BLaER1 (cell line): ENCODE results near the gene LTBP2.
A peak's percentile ranks its signal among the peaks of the same experiment; 100 is the strongest.

ENCODE experiments used
- H3K27ac ChIP-seq: shearing (Covaris generic); formaldehyde crosslinking; 2 replicates; pipeline ENCODE4 v1.8.1; 2022
- H3K27me3 ChIP-seq: shearing (Covaris generic); formaldehyde crosslinking; 2 replicates; pipeline ENCODE4 v1.8.1; 2022
- H3K36me3 ChIP-seq: shearing (Covaris generic); formaldehyde crosslinking; 2 replicates; pipeline ENCODE4 v1.8.1; 2022
- H3K4me1 ChIP-seq: shearing (Covaris generic); formaldehyde crosslinking; 2 replicates; pipeline ENCODE4 v1.8.1; 2022
- H3K4me2 ChIP-seq: shearing (Covaris generic); formaldehyde crosslinking; 2 replicates; pipeline ENCODE4 v1.8.1; 2022
- H3K4me3 ChIP-seq: shearing (Covaris generic); formaldehyde crosslinking; 2 replicates; pipeline ENCODE4 v1.8.1; 2022
- H3K9ac ChIP-seq: shearing (Covaris generic); formaldehyde crosslinking; 2 replicates; pipeline ENCODE4 v1.8.1; 2022
- H3K9me3 ChIP-seq: shearing (Covaris generic); formaldehyde crosslinking; 2 replicates; pipeline ENCODE4 v1.8.1; 2022
- H4K20me1 ChIP-seq: shearing (Covaris generic); formaldehyde crosslinking; 2 replicates; pipeline ENCODE4 v1.8.1; 2022
- Cebpa-rat ChIP-seq: shearing (Covaris generic); IDR thresholded peaks from 2 replicates; pipeline ENCODE4 v1.8.1; 2022

LTBP2 gene

DNA sequence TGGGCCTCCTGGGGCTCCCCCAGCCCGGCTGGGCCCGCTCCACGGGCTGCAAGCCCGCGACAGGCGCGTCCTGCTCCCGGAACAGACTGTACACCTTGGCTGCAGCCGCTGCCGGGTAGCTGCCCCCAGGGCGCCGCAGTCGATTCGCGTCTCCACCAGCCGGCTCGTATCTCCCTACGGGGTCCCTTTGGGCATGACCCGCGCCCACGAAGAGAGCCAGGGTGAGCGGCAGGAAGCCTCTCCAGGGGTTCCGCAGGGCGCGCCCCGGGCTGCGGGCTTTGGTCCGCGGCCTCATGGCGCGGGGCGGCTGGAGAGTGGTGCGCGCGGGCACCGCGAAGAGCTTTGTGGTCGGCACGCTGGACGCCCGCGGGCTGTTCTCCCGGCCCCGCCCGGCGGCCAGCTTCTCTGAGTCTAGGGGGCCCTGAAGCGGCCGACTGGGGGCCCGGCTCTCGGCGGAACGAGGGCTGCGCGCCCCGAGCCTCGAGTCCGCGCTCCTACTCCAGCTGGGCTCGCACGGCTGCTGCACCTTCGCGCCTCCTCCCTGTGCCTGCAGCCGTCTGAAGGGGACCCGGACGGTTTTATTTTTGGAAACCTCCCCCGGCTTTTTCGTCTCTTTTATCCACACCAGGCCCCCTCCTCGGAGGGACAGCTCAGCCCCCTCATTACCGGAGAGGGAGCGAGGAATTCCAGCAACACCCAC, at the start of gene LTBP2:
Gene LTBP2 (minus strand): TSS at position 588 of the 700 bp plus-strand sequence. CDS start 293 bp downstream, at position 295.
- no peak for TF ChIP-seq Cebpa-rat
- H4K20me1 ChIP-seq: peaks cover 32% of the 10 kb centered on the region
- H3K4me3 ChIP-seq: peak within 1 kb of the TSS; percentile 75
- peaks cover 43% of the 10 kb centered on the region for H3K27me3 ChIP-seq
- H3K9ac ChIP-seq: peak within 1 kb of the TSS; percentile 48; the same call in 1 of the 2 replicates
- H3K27ac ChIP-seq: no peak within 1 kb of the TSS
- H3K9me3 ChIP-seq: no peaks in the 10 kb centered on the region
- H3K4me2 ChIP-seq: peak within 1 kb of the TSS; percentile 99
- H3K4me1 ChIP-seq: peaks cover 61% of the 10 kb centered on the region
- H3K36me3 ChIP-seq: no peaks in the 10 kb centered on the region

DNA sequence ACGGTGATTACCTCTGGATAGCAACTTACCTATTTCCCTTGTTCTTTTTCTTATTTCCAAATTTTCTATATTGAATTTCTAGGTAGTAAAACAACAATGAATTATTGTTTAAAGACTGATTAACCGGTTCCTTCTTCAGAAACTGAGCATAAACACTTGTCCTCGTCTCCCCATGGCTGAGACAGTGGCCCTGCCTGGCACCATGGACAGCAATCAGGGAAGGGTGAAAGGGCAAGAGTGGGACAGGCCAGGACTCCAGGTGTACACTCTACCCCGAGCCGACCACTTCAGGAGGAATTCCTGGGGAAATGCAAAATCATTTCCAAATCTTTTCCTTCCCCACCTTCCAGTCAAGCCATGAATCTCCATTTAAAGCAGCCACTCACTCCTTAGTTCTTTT, 48.8 kb upstream of the LTBP2 start:
- H3K4me2 ChIP-seq: no peak overlapping the region
- no peaks in the 10 kb centered on the region for H3K27me3 ChIP-seq
- H3K9me3 ChIP-seq: no peaks in the 10 kb centered on the region
- TF ChIP-seq Cebpa-rat: no peak
- no peaks in the 10 kb centered on the region for H3K4me1 ChIP-seq
- H3K4me3 ChIP-seq: no peak overlapping the region
- H3K27ac ChIP-seq: no peak overlapping the region
- H3K9ac ChIP-seq: no peak overlapping the region
- no peaks in the 10 kb centered on the region for H4K20me1 ChIP-seq
- H3K36me3 ChIP-seq: peaks cover 80% of the 10 kb centered on the region

DNA sequence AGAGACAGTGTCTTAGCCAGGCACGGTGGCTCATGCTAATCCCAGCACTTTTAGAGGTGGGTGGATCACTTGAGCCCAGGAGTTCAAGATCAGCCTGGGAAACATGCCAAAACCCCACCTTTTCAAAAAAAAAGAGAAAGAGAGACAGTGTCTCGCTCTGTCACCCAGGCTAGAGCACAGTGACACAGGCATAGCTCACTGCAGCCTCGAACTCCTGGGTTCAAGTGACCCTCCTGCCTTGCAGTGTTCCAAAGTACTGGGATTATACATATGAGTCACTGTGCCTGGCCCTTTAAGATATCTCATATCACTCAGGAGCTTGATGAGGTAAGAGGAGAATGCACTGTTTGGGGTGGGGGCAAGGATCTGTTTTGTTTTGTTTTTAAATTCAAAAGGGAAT, 48.1 kb upstream of the LTBP2 start:
- TF ChIP-seq Cebpa-rat: no peak
- Histone ChIP-seq H3K4me1 (no peaks in the 10 kb centered on the region), H4K20me1 (no peaks in the 10 kb centered on the region), H3K9me3 (no peaks in the 10 kb centered on the region), H3K27ac (no peak overlapping the region), H3K4me2 (no peak overlapping the region), H3K9ac (no peak overlapping the region), H3K27me3 (no peaks in the 10 kb centered on the region), H3K4me3 (no peak overlapping the region), H3K36me3 (peaks cover 73% of the 10 kb centered on the region)

DNA sequence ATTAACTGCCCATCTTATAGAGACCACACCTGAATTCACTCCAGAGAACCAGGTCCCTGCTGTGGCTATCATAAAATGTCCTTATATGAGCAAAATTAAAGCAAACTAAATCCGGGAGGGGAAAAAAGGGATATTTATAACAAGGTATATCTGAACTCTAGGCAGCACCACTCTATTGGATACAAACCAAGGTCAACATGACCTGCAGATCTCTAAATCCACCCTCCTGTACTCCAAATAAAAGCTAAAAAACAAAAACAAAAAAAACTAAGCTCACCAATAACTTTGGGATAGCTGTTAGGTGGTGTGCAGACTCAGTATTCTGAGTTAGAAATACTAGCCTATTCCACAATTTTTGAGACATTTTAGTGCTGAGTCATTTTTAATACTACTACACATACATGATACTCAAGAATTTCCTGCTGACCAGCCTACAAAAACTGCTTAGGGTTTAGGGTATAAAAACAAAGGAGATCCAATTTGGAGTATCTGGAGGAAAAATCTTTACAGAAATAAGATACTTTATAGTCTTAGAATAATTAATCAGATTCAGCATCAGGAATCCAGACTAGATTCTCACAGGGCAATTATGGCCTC, 46.6 kb upstream of the LTBP2 start:
- Histone ChIP-seq H3K27ac (no peak overlapping the region), H3K36me3 (peaks cover 58% of the 10 kb centered on the region), H3K9me3 (no peaks in the 10 kb centered on the region), H3K9ac (no peak overlapping the region), H3K4me3 (no peak overlapping the region), H3K4me1 (no peaks in the 10 kb centered on the region), H4K20me1 (no peaks in the 10 kb centered on the region), H3K27me3 (no peaks in the 10 kb centered on the region), H3K4me2 (no peak overlapping the region)
- no peak for TF ChIP-seq Cebpa-rat

DNA sequence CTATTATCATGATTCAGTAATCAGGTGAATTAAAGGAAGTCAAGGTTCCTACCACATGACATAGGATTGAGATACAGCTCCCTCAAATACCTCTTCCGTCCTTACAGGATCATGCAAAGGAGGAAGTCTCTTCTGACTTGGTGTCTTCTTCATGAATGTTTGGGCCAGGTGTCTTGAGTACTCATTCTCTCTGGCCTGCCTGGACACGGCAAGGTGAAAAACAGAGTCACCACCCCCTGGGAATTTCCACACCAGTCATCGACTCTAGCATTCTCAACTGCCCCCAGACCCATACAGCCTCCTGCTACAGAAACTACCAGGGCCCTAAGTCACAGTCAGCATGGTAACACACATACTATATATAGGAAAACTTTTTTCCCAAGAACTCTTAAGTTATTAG, 44.9 kb upstream of the LTBP2 start:
- Histone ChIP-seq H3K9ac (no peak overlapping the region), H3K27me3 (no peaks in the 10 kb centered on the region), H3K9me3 (no peaks in the 10 kb centered on the region), H3K27ac (no peak overlapping the region), H3K36me3 (peaks cover 47% of the 10 kb centered on the region), H4K20me1 (no peaks in the 10 kb centered on the region), H3K4me1 (no peaks in the 10 kb centered on the region), H3K4me2 (no peak overlapping the region), H3K4me3 (no peak overlapping the region)
- no peak for TF ChIP-seq Cebpa-rat

DNA sequence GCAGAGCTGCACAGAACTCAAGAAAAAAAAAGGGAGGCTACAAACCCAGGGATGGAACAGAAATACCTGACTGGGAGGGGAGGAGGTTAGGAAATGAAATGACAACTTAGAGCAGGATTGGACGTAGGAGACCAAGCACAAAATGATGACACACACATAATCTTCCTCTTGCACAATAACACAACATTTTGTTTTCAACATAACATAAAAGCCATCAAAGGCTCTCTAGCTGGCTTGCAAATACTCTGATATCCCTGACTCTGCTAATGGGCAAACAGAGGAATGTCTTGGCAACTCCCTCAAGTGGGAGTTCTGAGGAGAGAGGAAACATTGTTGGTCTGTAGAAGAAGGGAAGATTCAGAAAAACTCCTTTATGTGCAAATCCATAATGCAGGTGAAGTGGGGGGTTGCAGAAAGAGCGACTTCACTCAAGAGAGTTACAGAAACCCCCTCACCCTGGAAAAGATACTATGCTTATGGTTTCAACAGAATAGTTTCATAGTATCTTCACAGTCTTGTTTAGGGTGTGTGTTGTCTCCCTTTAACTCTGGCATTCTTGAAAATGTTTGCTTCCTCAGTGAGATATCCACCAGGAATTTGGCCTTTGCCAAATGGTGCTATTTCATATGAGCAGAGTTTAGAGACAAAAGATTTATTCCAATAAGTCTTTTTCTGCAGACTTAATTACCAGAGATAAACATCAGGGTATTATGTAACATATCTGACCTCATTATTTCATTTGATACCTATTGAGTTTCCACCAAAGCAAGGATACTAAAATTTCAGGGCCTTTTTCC, 43.8 kb upstream of the LTBP2 start:
- H3K9ac ChIP-seq: no peak overlapping the region
- no peaks in the 10 kb centered on the region for H3K9me3 ChIP-seq
- no peak for TF ChIP-seq Cebpa-rat
- H4K20me1 ChIP-seq: no peaks in the 10 kb centered on the region
- H3K27ac ChIP-seq: no peak overlapping the region
- H3K4me2 ChIP-seq: no peak overlapping the region
- no peaks in the 10 kb centered on the region for H3K27me3 ChIP-seq
- H3K4me3 ChIP-seq: no peak overlapping the region
- H3K36me3 ChIP-seq: peaks cover 35% of the 10 kb centered on the region
- H3K4me1 ChIP-seq: no peaks in the 10 kb centered on the region

DNA sequence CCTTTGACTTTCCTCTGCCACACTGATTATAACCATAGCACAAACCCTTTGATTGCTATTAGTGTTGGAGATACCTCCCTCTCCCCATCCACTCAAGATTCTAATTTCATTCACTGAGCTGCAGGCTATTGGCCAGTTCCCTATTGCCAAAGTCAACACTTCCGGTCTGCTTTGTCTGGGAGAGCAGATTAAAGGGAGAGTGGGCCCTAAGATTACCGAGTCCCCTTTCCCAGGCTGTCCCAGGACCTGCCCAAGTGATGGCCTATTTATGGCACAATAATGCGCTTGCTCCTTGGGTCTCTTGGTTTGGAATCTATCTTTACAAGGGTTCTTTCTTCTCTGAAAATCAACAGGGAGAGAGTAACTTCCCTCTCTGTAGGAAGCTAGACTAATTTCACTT, 42.9 kb upstream of the LTBP2 start:
- H4K20me1 ChIP-seq: no peaks in the 10 kb centered on the region
- H3K4me3 ChIP-seq: no peak overlapping the region
- peaks cover 28% of the 10 kb centered on the region for H3K36me3 ChIP-seq
- H3K4me1 ChIP-seq: no peaks in the 10 kb centered on the region
- TF ChIP-seq Cebpa-rat: no peak
- no peaks in the 10 kb centered on the region for H3K9me3 ChIP-seq
- no peak overlapping the region for H3K9ac ChIP-seq
- no peak overlapping the region for H3K27ac ChIP-seq
- no peaks in the 10 kb centered on the region for H3K27me3 ChIP-seq
- H3K4me2 ChIP-seq: no peak overlapping the region

DNA sequence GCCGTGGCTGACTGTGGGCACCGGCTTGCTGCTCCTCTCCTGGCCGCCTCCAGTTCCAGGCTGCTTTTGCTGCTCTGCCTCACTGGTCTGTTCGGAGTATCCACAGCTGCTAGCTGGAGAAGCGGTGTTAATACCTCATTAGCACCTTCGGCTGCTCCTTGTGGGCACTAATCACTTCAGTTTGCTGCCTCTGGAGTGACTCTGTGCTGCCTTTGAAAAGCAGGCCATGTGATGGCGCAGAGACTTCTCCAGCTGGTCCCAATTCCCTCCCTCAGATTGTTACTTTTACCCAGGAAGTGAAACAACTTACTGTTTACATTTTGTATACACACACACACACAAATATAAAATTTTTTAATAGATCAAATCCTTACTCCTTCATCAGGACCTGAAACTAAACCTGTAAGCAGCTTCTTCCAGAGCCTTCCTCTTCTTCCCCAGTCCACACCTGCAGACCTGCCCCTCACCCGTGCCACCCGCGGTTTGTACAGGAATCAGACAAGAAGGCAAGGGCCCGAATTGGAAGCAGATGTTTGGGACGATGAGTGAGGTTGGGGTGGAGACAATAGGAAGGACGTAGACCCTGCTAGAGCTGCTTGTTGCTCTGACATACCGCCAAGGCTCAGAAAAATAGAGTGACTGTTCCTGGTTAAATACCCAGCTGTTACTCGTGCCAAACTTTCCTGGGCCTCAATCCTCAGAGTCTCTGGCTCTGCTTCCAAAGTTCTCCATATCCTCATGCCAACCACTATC, 41.5 kb upstream of the LTBP2 start:
- Histone ChIP-seq H3K9ac (no peak overlapping the region), H3K9me3 (no peaks in the 10 kb centered on the region), H3K4me3 (no peak overlapping the region), H3K4me1 (peaks cover 5% of the 10 kb centered on the region), H3K4me2 (no peak overlapping the region), H4K20me1 (no peaks in the 10 kb centered on the region), H3K27me3 (no peaks in the 10 kb centered on the region), H3K27ac (no peak overlapping the region), H3K36me3 (peaks cover 19% of the 10 kb centered on the region; the same call in 1 of the 2 replicates)
- TF ChIP-seq Cebpa-rat: no peak

DNA sequence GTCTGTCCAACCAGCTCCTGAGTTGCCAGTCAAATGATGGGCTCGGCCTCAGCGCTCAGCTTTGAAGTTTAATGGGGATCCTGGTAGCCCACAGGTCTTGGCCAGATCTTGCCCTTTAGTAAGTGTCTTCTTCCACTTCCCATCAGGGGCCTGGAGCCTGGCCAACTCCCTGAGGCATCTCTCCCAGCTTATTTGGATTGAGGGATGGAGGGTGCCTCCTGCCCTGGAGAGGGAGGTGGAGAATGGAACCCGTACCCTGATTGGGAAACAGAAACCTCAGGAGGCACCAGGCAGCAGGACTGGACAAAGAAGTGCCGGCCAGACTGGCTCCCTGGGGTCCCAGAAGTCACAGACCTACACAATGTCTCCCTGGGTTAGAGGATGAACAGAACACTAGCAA, 40.5 kb upstream of the LTBP2 start:
- Histone ChIP-seq H3K27ac (no peak overlapping the region), H3K4me2 (no peak overlapping the region), H3K27me3 (no peaks in the 10 kb centered on the region), H3K36me3 (peaks cover 17% of the 10 kb centered on the region; the same call in 1 of the 2 replicates), H3K9me3 (no peaks in the 10 kb centered on the region), H3K4me3 (no peak overlapping the region), H3K9ac (no peak overlapping the region), H4K20me1 (no peaks in the 10 kb centered on the region), H3K4me1 (peaks cover 15% of the 10 kb centered on the region)
- no peak for TF ChIP-seq Cebpa-rat
